HCT116 (cell line): ENCODE measurements around the gene TNRC6B. TPM values are rescaled to one million over a fixed set of nuclear protein-coding genes. Genes with fewer than 3 reads are reported as not detected.

Experiments
- ATAC-seq: fragments of 200-7000 bp; cut with Tn5 transposase; 2 replicates; pipeline ENCODE4 v1.9.1; 2020; ENCODE audit warnings: mild to moderate bottlenecking, moderate library complexity
- BruUV-seq: library from RNA; stranded (reverse); fragments of 400-500 nt; replicated peaks from 2 replicates; lab custom pipeline; 2021; lab: Mats Ljungman, UMichigan
- CTCF ChIA-PET: fragments of 300-600 bp; sonication (Branson Sonifier 250); formaldehyde crosslinking; loops from one replicate; lab custom pipeline; 2021; ENCODE audit warnings: antibody characterized with exemption; lab: Charles Lee
- POLR2A ChIA-PET: fragments of 300-600, 350-600 bp; sonication (Branson Sonifier 250); formaldehyde crosslinking; loops from one replicate; lab custom pipeline; 2021; ENCODE audit warnings: antibody characterized with exemption; lab: Charles Lee
- RAD21 ChIA-PET, 2 experiments: fragments of 300-600 bp; sonication (Branson Sonifier 250); formaldehyde crosslinking; loops; one replicate each; lab custom pipeline; 2023; ENCODE audit warnings: low total read pairs in 2 of 2; ENCODE audit not compliant: uncharacterized antibody in 2 of 2, unreplicated experiment in 2 of 2, low non-redundant PET in 1 of 2; lab: Charles Lee
- DNase-seq: peaks from one replicate; pipeline ENCODE4 v3.0.0-alpha.2; 2010; ENCODE audit warnings: low read depth, low spot score
- H2AFZ ChIP-seq: fragments of 200-600 bp; shearing (Covaris generic), sonication (generic); 2 replicates; pipeline ENCODE4 v1.6.1; 2017; ENCODE audit warnings: low read depth, mixed run types, mixed read lengths, antibody characterized with exemption, low read length; ENCODE audit not compliant: poor library complexity, severe bottlenecking
- H3K27ac ChIP-seq: 2 replicates; pipeline ENCODE4 v1.5.1; 2012; ENCODE audit warnings: low read depth, low read length
- H3K27me3 ChIP-seq: fragments of 200-600 bp; sonication (generic); 2 replicates; pipeline ENCODE4 v1.6.1; 2016; ENCODE audit warnings: mixed run types, low read length, mixed read lengths; ENCODE audit not compliant: insufficient read depth
- H3K36me3 ChIP-seq, 2 experiments: fragments of 200-500 bp in 1 of 2; fragments of 200-600 bp in 1 of 2; sonication (Bioruptor generic) in 1 of 2; sonication (generic) in 1 of 2; 2 replicates each; pipeline versions ENCODE4 v1.5.1 to v1.6.1; 2014 to 2016; ENCODE audit warnings: low read length in 2 of 2, inconsistent platforms in 1 of 2, mixed read lengths in 1 of 2, mixed run types in 1 of 2; ENCODE audit not compliant: insufficient read depth in 2 of 2, control insufficient read depth in 1 of 2
- H3K4me1 ChIP-seq, 2 experiments: fragments of 200-600 bp in 1 of 2; sonication (generic) in 1 of 2; 2 replicates each; pipeline versions ENCODE4 v1.5.1 to v1.6.1; 2012 to 2017; ENCODE audit warnings: low read length in 2 of 2, inconsistent platforms in 1 of 2, mild to moderate bottlenecking in 1 of 2, mixed read lengths in 1 of 2, mixed run types in 1 of 2, moderate library complexity in 1 of 2; ENCODE audit not compliant: insufficient read depth in 2 of 2, control insufficient read depth in 1 of 2
- H3K4me2 ChIP-seq: fragments of 200-600 bp; sonication (generic); 2 replicates; pipeline ENCODE4 v1.6.1; 2017; ENCODE audit warnings: mixed run types, low read length, mixed read lengths
- H3K4me3 ChIP-seq, 2 experiments: fragments of 200-600 bp in 1 of 2; sonication (generic) in 1 of 2; replicated peaks in 1 of 2; 2 replicates each; pipeline ENCODE4 v1.5.1; 2011 to 2016; ENCODE audit warnings: low read length in 2 of 2, control low read depth in 1 of 2, low read depth in 1 of 2, mild to moderate bottlenecking in 1 of 2, mixed read lengths in 1 of 2, mixed run types in 1 of 2
- H3K79me2 ChIP-seq: fragments of 200-600 bp; sonication (generic); 2 replicates; pipeline ENCODE4 v1.6.1; 2017; ENCODE audit warnings: mild to moderate bottlenecking, mixed run types, low read length, moderate library complexity, mixed read lengths; ENCODE audit not compliant: insufficient read depth
- H3K9ac ChIP-seq: fragments of 200-600 bp; sonication (generic); 2 replicates; pipeline ENCODE4 v1.6.1; 2016; ENCODE audit warnings: low read length, mixed read lengths
- H3K9me2 ChIP-seq: fragments of 200-600 bp; sonication (generic), shearing (Covaris generic); 2 replicates; pipeline ENCODE4 v1.6.1; 2017; ENCODE audit warnings: mixed run types, mild to moderate bottlenecking, moderate library complexity; ENCODE audit not compliant: insufficient read depth
- H3K9me3 ChIP-seq, 2 experiments: fragments of 200-500 bp in 1 of 2; fragments of 200-600 bp in 1 of 2; sonication (Bioruptor generic) in 1 of 2; sonication (generic) in 1 of 2; 2 replicates each; pipeline ENCODE4 v1.6.1; 2014 to 2017; ENCODE audit warnings: low read length in 2 of 2, mixed read lengths in 2 of 2, inconsistent platforms in 1 of 2, low read depth in 1 of 2, mild to moderate bottlenecking in 1 of 2, mixed run types in 1 of 2, moderate library complexity in 1 of 2; ENCODE audit not compliant: control insufficient read depth in 1 of 2, insufficient read depth in 1 of 2
- H4K20me1 ChIP-seq: fragments of 200-600 bp; sonication (generic), shearing (Covaris generic); 2 replicates; pipeline ENCODE4 v1.6.1; 2017; ENCODE audit warnings: mixed run types, mild to moderate bottlenecking, moderate library complexity; ENCODE audit not compliant: insufficient read depth
- CBX3 ChIP-seq: IDR thresholded peaks from 2 replicates; pipeline ENCODE4 v1.6.1; 2012; ENCODE audit warnings: low read depth
- CEBPB ChIP-seq: IDR thresholded peaks from 2 replicates; pipeline ENCODE4 v1.6.1; 2012; ENCODE audit warnings: low read depth
- EGR1 ChIP-seq: IDR thresholded peaks from 2 replicates; pipeline ENCODE4 v1.6.1; 2012; ENCODE audit warnings: low read depth
- JUND ChIP-seq: IDR thresholded peaks from 2 replicates; pipeline ENCODE4 v1.6.1; 2012
- POLR2A ChIP-seq: IDR thresholded peaks from 2 replicates; pipeline ENCODE4 v1.7.0; 2011; ENCODE audit warnings: borderline replicate concordance; ENCODE audit not compliant: insufficient read depth, insufficient read length; ENCODE audit errors: extremely low read depth
- SIN3A ChIP-seq: IDR thresholded peaks from 2 replicates; pipeline ENCODE4 v1.6.1; 2012; ENCODE audit warnings: low read depth
- SP1 ChIP-seq: IDR thresholded peaks from 2 replicates; pipeline ENCODE4 v1.6.1; 2012; ENCODE audit warnings: low read depth
- SRF ChIP-seq: IDR thresholded peaks from 2 replicates; pipeline ENCODE4 v1.6.1; 2012; ENCODE audit warnings: low read depth
- TCF7L2 ChIP-seq: IDR thresholded peaks from 2 replicates; pipeline ENCODE4 v1.7.0; 2011; ENCODE audit warnings: borderline replicate concordance, inconsistent platforms; ENCODE audit not compliant: insufficient read depth, insufficient read length; ENCODE audit errors: extremely low read depth
- YY1 ChIP-seq: IDR thresholded peaks from 2 replicates; pipeline ENCODE4 v1.6.1; 2011; ENCODE audit warnings: low read length, low read depth, moderate library complexity, mild to moderate bottlenecking; ENCODE audit not compliant: insufficient replicate concordance; ENCODE audit errors: extremely low read depth
- intact Hi-C: fragments of 100-400 bp; cut with micrococcal nuclease; formaldehyde crosslinking; loops from 2 replicates; pipeline ENCODE4 v1.10.0; 2022
- total RNA-seq: library from RNA; stranded (reverse); gene quantifications from one replicate; pipeline ENCODE4 v1.2.1, GENCODE V29; 2021; ENCODE audit not compliant: unreplicated experiment
- TF ChIP-seq, protein P1 (sequence below): IDR thresholded peaks from 2 replicates; pipeline ENCODE4 v1.6.1; 2012
- TF ChIP-seq, protein P2 (sequence below): IDR thresholded peaks from 2 replicates; pipeline ENCODE4 v1.6.1; 2011; ENCODE audit warnings: mild to moderate bottlenecking, low read length, moderate library complexity; ENCODE audit not compliant: insufficient replicate concordance; ENCODE audit errors: extremely low read depth
- TF ChIP-seq, protein P3 (sequence below), 3 experiments: fragments of 200-600 bp in 1 of 3; sonication (generic) in 1 of 3; IDR thresholded peaks in 2 of 3; conservative IDR thresholded peaks in 1 of 3; 2 replicates each; pipeline ENCODE4 v1.5.1; 2012 to 2017; ENCODE audit warnings: low read depth in 2 of 3, low read length in 2 of 3, antibody characterized with exemption in 1 of 3, borderline replicate concordance in 1 of 3, control low read depth in 1 of 3, mild to moderate bottlenecking in 1 of 3, mixed read lengths in 1 of 3, mixed run types in 1 of 3, moderate library complexity in 1 of 3; ENCODE audit not compliant: insufficient read depth in 1 of 3

The TNRC6B gene
- total RNA-seq, 1 experiment from 2014 or later: 29.8 TPM

DNA sequence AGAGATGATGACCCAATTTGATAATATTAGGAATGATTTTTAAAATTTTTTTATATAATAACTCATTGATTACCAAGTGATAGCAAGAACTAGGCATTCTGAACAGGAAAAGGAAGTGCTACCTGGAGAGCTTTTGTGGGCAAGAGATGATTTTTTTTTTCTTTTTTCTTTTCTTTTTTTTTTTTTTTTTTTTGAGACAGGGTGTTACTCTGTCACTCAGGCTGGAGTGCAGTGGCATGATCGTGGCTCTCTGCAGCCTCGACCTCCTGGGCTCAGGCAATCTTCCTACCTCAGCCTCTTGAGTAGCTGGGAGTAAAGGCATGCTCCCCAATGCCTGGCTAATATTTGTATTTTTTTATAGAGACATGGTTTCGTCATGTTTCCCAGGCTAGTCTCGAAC, 40.4 kb downstream of the TNRC6B start:
- RAD21 ChIA-PET: no interaction called here
- Histone ChIP-seq H3K79me2 (peaks cover 35% of the 10 kb centered on the region), H2AFZ (no peak overlapping the region), H3K27me3 (no peaks in the 10 kb centered on the region), H3K36me3 (no peaks in the 10 kb centered on the region), H3K9ac (no peak overlapping the region), H3K4me2 (no peak overlapping the region), H3K9me3 (no peaks in the 10 kb centered on the region), H3K4me3 (no peak overlapping the region), H4K20me1 (no peaks in the 10 kb centered on the region), H3K27ac (no peak overlapping the region), H3K4me1 (no peaks in the 10 kb centered on the region), H3K9me2 (no peaks in the 10 kb centered on the region)
- DNase-seq (no peak), ATAC-seq (no peak)
- intact Hi-C loops: no loop called here
- CTCF ChIA-PET: no interaction called here
- TF ChIP-seq, protein P1, sequence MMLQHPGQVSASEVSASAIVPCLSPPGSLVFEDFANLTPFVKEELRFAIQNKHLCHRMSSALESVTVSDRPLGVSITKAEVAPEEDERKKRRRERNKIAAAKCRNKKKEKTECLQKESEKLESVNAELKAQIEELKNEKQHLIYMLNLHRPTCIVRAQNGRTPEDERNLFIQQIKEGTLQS: no peak
- TF ChIP-seq TCF7L2 (no peak), YY1 (no peak), SIN3A (no peak), CBX3 (no peak), CEBPB (no peak), JUND (no peak), POLR2A (no peak), SRF (no peak), EGR1 (no peak), SP1 (no peak)
- TF ChIP-seq, protein P2, sequence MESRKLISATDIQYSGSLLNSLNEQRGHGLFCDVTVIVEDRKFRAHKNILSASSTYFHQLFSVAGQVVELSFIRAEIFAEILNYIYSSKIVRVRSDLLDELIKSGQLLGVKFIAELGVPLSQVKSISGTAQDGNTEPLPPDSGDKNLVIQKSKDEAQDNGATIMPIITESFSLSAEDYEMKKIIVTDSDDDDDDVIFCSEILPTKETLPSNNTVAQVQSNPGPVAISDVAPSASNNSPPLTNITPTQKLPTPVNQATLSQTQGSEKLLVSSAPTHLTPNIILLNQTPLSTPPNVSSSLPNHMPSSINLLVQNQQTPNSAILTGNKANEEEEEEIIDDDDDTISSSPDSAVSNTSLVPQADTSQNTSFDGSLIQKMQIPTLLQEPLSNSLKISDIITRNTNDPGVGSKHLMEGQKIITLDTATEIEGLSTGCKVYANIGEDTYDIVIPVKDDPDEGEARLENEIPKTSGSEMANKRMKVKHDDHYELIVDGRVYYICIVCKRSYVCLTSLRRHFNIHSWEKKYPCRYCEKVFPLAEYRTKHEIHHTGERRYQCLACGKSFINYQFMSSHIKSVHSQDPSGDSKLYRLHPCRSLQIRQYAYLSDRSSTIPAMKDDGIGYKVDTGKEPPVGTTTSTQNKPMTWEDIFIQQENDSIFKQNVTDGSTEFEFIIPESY: no peak
- TF ChIP-seq, protein P3, sequence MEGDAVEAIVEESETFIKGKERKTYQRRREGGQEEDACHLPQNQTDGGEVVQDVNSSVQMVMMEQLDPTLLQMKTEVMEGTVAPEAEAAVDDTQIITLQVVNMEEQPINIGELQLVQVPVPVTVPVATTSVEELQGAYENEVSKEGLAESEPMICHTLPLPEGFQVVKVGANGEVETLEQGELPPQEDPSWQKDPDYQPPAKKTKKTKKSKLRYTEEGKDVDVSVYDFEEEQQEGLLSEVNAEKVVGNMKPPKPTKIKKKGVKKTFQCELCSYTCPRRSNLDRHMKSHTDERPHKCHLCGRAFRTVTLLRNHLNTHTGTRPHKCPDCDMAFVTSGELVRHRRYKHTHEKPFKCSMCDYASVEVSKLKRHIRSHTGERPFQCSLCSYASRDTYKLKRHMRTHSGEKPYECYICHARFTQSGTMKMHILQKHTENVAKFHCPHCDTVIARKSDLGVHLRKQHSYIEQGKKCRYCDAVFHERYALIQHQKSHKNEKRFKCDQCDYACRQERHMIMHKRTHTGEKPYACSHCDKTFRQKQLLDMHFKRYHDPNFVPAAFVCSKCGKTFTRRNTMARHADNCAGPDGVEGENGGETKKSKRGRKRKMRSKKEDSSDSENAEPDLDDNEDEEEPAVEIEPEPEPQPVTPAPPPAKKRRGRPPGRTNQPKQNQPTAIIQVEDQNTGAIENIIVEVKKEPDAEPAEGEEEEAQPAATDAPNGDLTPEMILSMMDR (IDR thresholded peaks at IDR 0.05 in 2 of 3, conservative IDR thresholded peaks at IDR 0.05 in 1 of 3; ENCODE audit: borderline replicate concordance in 1 of 3, insufficient read depth in 1 of 3, low read depth in 2 of 3, low read length in 2 of 3): no peak
- no TSS peak for BruUV-seq
- POLR2A ChIA-PET: no interaction called here
